Cerebellar cortex (tissue), 1 donor: ENCODE results near the gene TMEM106A.
A peak's percentile ranks its signal among the peaks of the same experiment; 100 is the strongest.
"Not testable (repeated sequence)": the region's sequence is repeated elsewhere in the genome, so short reads cannot be mapped to it uniquely, and the experiment has no call there.

Source experiments
- DNase-seq: peaks from one replicate; pipeline ENCODE4 v3.0.0-alpha.2; 2015; ENCODE audit warnings: low spot score

The TMEM106A gene

GRCh38 chr17:43211480-43212402 lies at the start of gene TMEM106A:
Gene TMEM106A, plus strand, starts transcription at chr17:43211875. Its CDS starts 1,167 bp downstream, at chr17:43213042.
- no peak for DNase-seq

GRCh38 chr17:43165971-43166370 lies 45.7 kb upstream of the TMEM106A start:
- not testable (repeated sequence) for DNase-seq

- peak; percentile 2 for DNase-seq
Observed at GRCh38 chr17:43169561-43170139, 42.0 kb upstream of the TMEM106A start.

GRCh38 chr17:43170140-43170765 lies 41.4 kb upstream of the TMEM106A start:
- peak; percentile 99 for DNase-seq

- peak; percentile 100 for DNase-seq
Observed at GRCh38 chr17:43170766-43171585, 40.7 kb upstream of the TMEM106A start, which contains the start of gene NBR1. Gene NBR1, plus strand, starts transcription at chr17:43171214. Its CDS starts 4,586 bp downstream, at chr17:43175800.

- DNase-seq = peak; percentile 46
Observed at GRCh38 chr17:43171586-43172487, 39.8 kb upstream of the TMEM106A start.

GRCh38 chr17:43175213-43176118 lies 36.2 kb upstream of the TMEM106A start:
- DNase-seq = no peak

GRCh38 chr17:43176119-43176570 lies 35.5 kb upstream of the TMEM106A start:
- no peak for DNase-seq

GRCh38 chr17:43183921-43184320 lies 27.8 kb upstream of the TMEM106A start:
- DNase-seq = no peak

- DNase-seq = not testable (repeated sequence)
Observed at GRCh38 chr17:43186656-43187055, 25.0 kb upstream of the TMEM106A start.

GRCh38 chr17:43193251-43193650 lies 18.4 kb upstream of the TMEM106A start:
- no peak for DNase-seq

GRCh38 chr17:43199633-43200032 lies 12.0 kb upstream of the TMEM106A start:
- DNase-seq = no peak

GRCh38 chr17:43200127-43200526 lies 11.5 kb upstream of the TMEM106A start:
- no peak for DNase-seq

GRCh38 chr17:43203013-43203412 lies 8.7 kb upstream of the TMEM106A start:
- not testable (repeated sequence) for DNase-seq

- DNase-seq = no peak
Observed at GRCh38 chr17:43210576-43210975, 1.1 kb upstream of the TMEM106A start.

- DNase-seq = no peak
Observed at GRCh38 chr17:43211123-43211479, 574 bp upstream of the TMEM106A start.

GRCh38 chr17:43212641-43213490 lies 1.2 kb downstream of the TMEM106A start:
- no peak for DNase-seq

GRCh38 chr17:43213545-43213944 lies 1.9 kb downstream of the TMEM106A start:
- DNase-seq = no peak

- no peak for DNase-seq
Observed at GRCh38 chr17:43215341-43215740, 3.7 kb downstream of the TMEM106A start.
